Right atrium auricular region (tissue), 2 donors: ENCODE data around the gene KRTAP10-11. TPM values are rescaled to one million over a fixed set of nuclear protein-coding genes. Genes with fewer than 3 reads are reported as not detected.

Experiments used
- DNase-seq: peaks from one replicate; pipeline ENCODE4 v3.0.0-alpha.2; 2019; ENCODE audit warnings: low spot score
- H3K27ac ChIP-seq, 2 donors: fragments of 200-600 bp; sonication (generic); 1 replicate in 1 of 2; 2 replicates in 1 of 2; pipeline ENCODE4 v1.5.1; 2016 to 2019
- H3K27me3 ChIP-seq, 2 donors: fragments of 200-600 bp; sonication (generic); one replicate each; pipeline versions ENCODE4 v1.5.1 to v1.6.0; 2017 to 2019
- H3K36me3 ChIP-seq: fragments of 200-600 bp; sonication (generic); one replicate; pipeline ENCODE4 v1.5.1; 2016
- H3K4me1 ChIP-seq, 2 donors: fragments of 200-600 bp; sonication (generic); one replicate each; pipeline versions ENCODE4 v1.5.1 to v1.6.0; 2017 to 2019
- H3K4me3 ChIP-seq, 2 donors: fragments of 200-600 bp; sonication (generic); 1 replicate in 1 of 2; 2 replicates in 1 of 2; pipeline ENCODE4 v1.5.1; 2017 to 2019; ENCODE audit warnings: mild to moderate bottlenecking in 1 of 2, moderate library complexity in 1 of 2
- H3K9me3 ChIP-seq, 2 donors: fragments of 200-600 bp; sonication (generic); one replicate each; pipeline ENCODE4 v1.5.1; 2019
- CTCF ChIP-seq, 2 donors: fragments of 200-600 bp; sonication (generic); IDR thresholded peaks; one replicate each; pipeline ENCODE4 v1.5.1; 2019; ENCODE audit warnings: antibody characterized with exemption in 2 of 2
- total RNA-seq, 2 donors: library from RNA; depleted of rRNA; stranded (reverse); fragments of >200 nt; gene quantifications; one replicate each; pipeline ENCODE4 v1.1.0, GENCODE V29; 2016

The KRTAP10-11 gene
- total RNA-seq, 2 donors from 2014 or later, result not detected

GRCh38 chr21:44648557-44649311 is 2.5 kb downstream of the KRTAP10-11 start:
- H3K4me1 ChIP-seq, result no peaks in the 10 kb centered on the region
- peaks cover 0 to 17% of the 10 kb centered on the region in 2 donors for H3K9me3 ChIP-seq
- no peaks in the 10 kb centered on the region for H3K27me3 ChIP-seq
- H3K4me3 ChIP-seq, result no peak overlapping the region
- H3K27ac ChIP-seq, result no peak overlapping the region
- peak; percentile 23 for DNase-seq
- H3K36me3 ChIP-seq, result no peaks in the 10 kb centered on the region
- no peak for TF ChIP-seq CTCF (IDR thresholded peaks at IDR 0.05)

- TF ChIP-seq CTCF (IDR thresholded peaks at IDR 0.05), result no peak
- Histone ChIP-seq H3K27ac (no peak overlapping the region), H3K9me3 (peaks cover 0 to 11% of the 10 kb centered on the region in 2 donors), H3K4me1 (no peaks in the 10 kb centered on the region), H3K27me3 (no peaks in the 10 kb centered on the region), H3K4me3 (no peak overlapping the region), H3K36me3 (no peaks in the 10 kb centered on the region)
- peak; percentile 36 for DNase-seq
Observed at GRCh38 chr21:44649521-44650100, 3.4 kb downstream of the KRTAP10-11 start.

GRCh38 chr21:44650265-44650972 is 4.2 kb downstream of the KRTAP10-11 start:
- Histone ChIP-seq H3K36me3 (no peaks in the 10 kb centered on the region), H3K9me3 (peaks cover 0 to 3% of the 10 kb centered on the region in 2 donors), H3K27ac (no peak overlapping the region), H3K27me3 (no peaks in the 10 kb centered on the region), H3K4me1 (no peaks in the 10 kb centered on the region), H3K4me3 (no peak overlapping the region)
- no peak for TF ChIP-seq CTCF (IDR thresholded peaks at IDR 0.05)
- no peak for DNase-seq

- Histone ChIP-seq H3K4me3 (no peak overlapping the region), H3K27ac (no peak overlapping the region), H3K27me3 (no peaks in the 10 kb centered on the region), H3K36me3 (no peaks in the 10 kb centered on the region), H3K4me1 (no peaks in the 10 kb centered on the region), H3K9me3 (peaks cover 0 to 1% of the 10 kb centered on the region in 2 donors)
- DNase-seq, result peak; percentile 28
- TF ChIP-seq CTCF (IDR thresholded peaks at IDR 0.05), result no peak
Observed at GRCh38 chr21:44650973-44651675, 4.9 kb downstream of the KRTAP10-11 start.

- no peaks in the 10 kb centered on the region for H3K4me1 ChIP-seq
- H3K9me3 ChIP-seq, result peaks cover 0 to 9% of the 10 kb centered on the region in 2 donors
- no peaks in the 10 kb centered on the region for H3K27me3 ChIP-seq
- H3K4me3 ChIP-seq, result no peak overlapping the region
- no peaks in the 10 kb centered on the region for H3K36me3 ChIP-seq
- H3K27ac ChIP-seq, result no peak overlapping the region
- no peak for DNase-seq
- no peak for TF ChIP-seq CTCF (IDR thresholded peaks at IDR 0.05)
Observed at GRCh38 chr21:44653123-44653522, 6.9 kb downstream of the KRTAP10-11 start.
